Immature natural killer cell (primary cell): ENCODE results near the gene DDX28. TPM values are rescaled to one million over a fixed set of nuclear protein-coding genes. Genes with fewer than 3 reads are reported as not detected.
A peak's percentile ranks its signal among the peaks of the same experiment; 100 is the strongest.
"Not testable (repeated sequence)": the region's sequence is repeated elsewhere in the genome, so short reads cannot be mapped to it uniquely, and the experiment has no call there.

Experiments used
- DNase-seq, 3 donors: peaks; one replicate each; pipeline ENCODE4 v3.0.0; 2022; ENCODE audit warnings: mixed read lengths in 1 of 3
- H3K27ac Mint-ChIP-seq, 6 donors: one replicate each; pipeline ENCODE4 v1.8.0; 2020; ENCODE audit warnings: mixed read lengths in 6 of 6, mild to moderate bottlenecking in 5 of 6, inconsistent platforms in 4 of 6, moderate library complexity in 3 of 6
- H3K27me3 Mint-ChIP-seq, 3 donors: one replicate each; pipeline ENCODE4 v1.8.0; 2020 to 2021; ENCODE audit warnings: low read depth in 3 of 3, mild to moderate bottlenecking in 3 of 3, mixed read lengths in 3 of 3, moderate library complexity in 3 of 3, inconsistent platforms in 1 of 3
- H3K36me3 Mint-ChIP-seq, 3 donors: one replicate each; pipeline ENCODE4 v1.8.0; 2020; ENCODE audit warnings: mixed read lengths in 3 of 3, inconsistent platforms in 2 of 3, mild to moderate bottlenecking in 2 of 3
- H3K4me1 Mint-ChIP-seq, 2 donors: one replicate each; pipeline ENCODE4 v1.8.0; 2020; ENCODE audit warnings: inconsistent platforms in 2 of 2, mild to moderate bottlenecking in 2 of 2, mixed read lengths in 2 of 2, moderate library complexity in 1 of 2
- H3K4me3 Mint-ChIP-seq, 5 donors: one replicate each; pipeline ENCODE4 v1.8.0; 2020; ENCODE audit warnings: mild to moderate bottlenecking in 5 of 5, mixed read lengths in 5 of 5, inconsistent platforms in 3 of 5, moderate library complexity in 3 of 5
- H3K9me3 Mint-ChIP-seq, 6 donors: one replicate each; pipeline ENCODE4 v1.8.0; 2020; ENCODE audit warnings: mild to moderate bottlenecking in 6 of 6, mixed read lengths in 6 of 6, inconsistent platforms in 4 of 6, moderate library complexity in 3 of 6
- polyA plus RNA-seq, 3 donors: library from polyadenylated mRNA; unstranded; fragments of 300-500 nt; fragmentation: Illumina TruSeq; gene quantifications; one replicate each; pipeline ENCODE4 v1.2.3, GENCODE V29; 2021

Gene DDX28
- polyA plus RNA-seq, 3 donors from 2014 or later: 45.3 to 59.4 (median 55.0) TPM

DNA sequence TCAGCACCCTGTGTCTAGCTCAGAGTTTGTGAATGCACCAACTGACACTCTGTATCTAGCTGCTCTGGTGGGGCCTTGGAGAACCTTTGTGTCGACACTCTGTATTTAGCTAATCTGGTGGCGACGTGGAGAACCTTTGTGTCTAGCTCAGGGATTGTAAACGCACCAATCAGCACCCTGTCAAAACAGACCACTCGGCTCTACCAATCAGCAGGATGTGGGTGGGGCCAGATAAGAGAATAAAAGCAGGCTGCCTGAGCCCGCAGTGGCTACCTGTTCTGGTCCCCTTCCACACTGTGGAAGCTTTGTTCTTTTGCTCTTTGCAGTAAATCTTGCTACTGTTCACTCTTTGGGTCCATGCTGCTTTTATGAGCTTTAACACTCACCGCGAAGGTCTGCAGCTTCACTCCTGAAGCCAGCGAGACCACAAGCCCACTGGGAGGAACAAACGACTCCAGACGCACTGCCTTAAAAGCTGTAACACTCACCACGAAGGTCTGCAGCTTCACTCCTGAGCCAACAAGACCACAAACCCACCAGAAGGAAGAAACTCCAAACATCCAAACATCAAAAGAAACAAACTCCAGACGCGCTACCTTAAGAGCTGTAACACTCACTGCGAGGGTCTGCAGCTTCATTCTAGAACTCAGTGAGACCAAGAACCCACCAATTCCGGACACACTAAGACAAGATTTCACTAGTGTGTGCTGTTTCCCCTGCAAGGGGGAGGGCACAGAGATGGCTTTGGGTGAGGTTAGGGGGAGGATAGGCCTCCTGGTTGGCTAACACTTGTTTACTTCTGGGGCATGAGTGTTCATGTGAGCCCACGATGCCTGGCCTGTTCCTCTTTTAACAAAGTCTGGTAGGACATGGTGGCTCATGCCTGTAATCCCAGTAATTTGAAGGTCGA is 24.0 kb downstream of the DDX28 start, which contains the start of gene DPEP2:
Gene DPEP2 (minus strand): TSS at position 706 of the 910 bp plus-strand sequence. CDS start 6,272 bp downstream, outside the sequence.
- Mint-ChIP-seq H3K4me1 (peaks cover 55 to 62% of the 10 kb centered on the region in 2 donors), H3K4me3 (peak within 1 kb of the TSS; percentile 84 to 93 (median 87))
- H3K27me3 Mint-ChIP-seq: not testable (repeated sequence)

DNA sequence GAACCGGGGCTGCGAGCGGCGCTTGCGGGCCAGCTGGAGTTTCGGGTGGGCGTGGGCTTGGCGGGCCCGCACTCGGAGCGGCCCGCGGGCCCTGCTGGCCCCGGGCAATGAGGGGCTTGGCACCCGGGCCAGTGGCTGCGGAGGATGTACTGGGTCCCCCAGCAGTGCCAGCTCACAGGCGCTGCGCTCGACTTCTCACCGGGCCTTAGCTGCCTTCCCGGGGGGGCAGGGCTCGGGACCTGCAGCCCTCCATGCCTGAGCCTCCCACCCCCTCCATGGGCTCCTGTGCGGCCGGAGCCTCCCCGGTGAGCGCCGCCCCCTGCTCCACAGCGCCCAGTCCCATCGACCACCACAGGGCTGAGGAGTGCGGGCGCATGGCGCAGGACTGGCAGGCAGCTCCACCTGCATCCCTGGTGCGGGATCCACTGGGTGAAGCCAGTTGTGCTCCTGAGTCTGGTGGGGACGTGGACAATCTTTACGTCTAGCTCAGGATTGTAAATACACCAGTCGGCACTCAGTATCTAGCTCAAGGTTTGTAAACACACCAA is 24.7 kb downstream of the DDX28 start:
- not testable (repeated sequence) for H3K27me3 Mint-ChIP-seq, H3K9me3 Mint-ChIP-seq, DNase-seq, H3K36me3 Mint-ChIP-seq
- peaks cover 62 to 70% of the 10 kb centered on the region in 2 donors for H3K4me1 Mint-ChIP-seq
- H3K27ac Mint-ChIP-seq: peak overlapping the region; percentile 87 to 98 (median 92)
- peak overlapping the region; percentile 84 to 93 (median 87) for H3K4me3 Mint-ChIP-seq

More for the DNA sequence above, 24.0 kb downstream of the DDX28 start, which contains the start of gene DPEP2:
- not testable (repeated sequence) for H3K9me3 Mint-ChIP-seq, H3K36me3 Mint-ChIP-seq
- DNase-seq: peak; percentile 60 to 68 (median 64)
- peak within 1 kb of the TSS; percentile 87 to 98 (median 92) for H3K27ac Mint-ChIP-seq

DNA sequence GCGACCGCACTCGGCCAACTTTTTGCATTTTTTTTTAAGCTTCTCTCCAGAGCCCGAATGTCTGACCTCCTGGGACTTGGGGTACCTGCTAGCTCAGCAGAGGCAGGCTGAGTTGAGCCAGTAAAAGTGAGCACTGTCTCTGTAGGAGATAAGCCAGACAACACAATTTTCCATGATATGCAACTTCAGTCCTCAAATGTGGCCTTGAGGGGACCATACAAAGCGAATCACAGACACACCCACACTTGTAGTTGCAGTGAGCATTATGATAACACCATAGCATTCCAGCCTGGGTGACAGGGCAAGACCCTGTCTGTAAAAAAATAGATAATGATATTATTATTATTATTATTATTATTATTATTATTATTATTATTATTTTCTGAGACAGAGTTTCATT is 26.4 kb downstream of the DDX28 start:
- no peak for DNase-seq
- no peaks in the 10 kb centered on the region for H3K9me3 Mint-ChIP-seq
- peaks cover 65 to 67% of the 10 kb centered on the region in 2 donors for H3K4me1 Mint-ChIP-seq
- peaks cover 2 to 6% (median 5%) of the 10 kb centered on the region in 3 donors for H3K27me3 Mint-ChIP-seq
- H3K27ac Mint-ChIP-seq: peak overlapping the region in 5 of 6 donors; percentile 34 to 84 (median 65)
- peaks cover 0 to 6% (median 6%) of the 10 kb centered on the region in 3 donors for H3K36me3 Mint-ChIP-seq
- peak overlapping the region in 1 of 5 donors; percentile 45 for H3K4me3 Mint-ChIP-seq

DNA sequence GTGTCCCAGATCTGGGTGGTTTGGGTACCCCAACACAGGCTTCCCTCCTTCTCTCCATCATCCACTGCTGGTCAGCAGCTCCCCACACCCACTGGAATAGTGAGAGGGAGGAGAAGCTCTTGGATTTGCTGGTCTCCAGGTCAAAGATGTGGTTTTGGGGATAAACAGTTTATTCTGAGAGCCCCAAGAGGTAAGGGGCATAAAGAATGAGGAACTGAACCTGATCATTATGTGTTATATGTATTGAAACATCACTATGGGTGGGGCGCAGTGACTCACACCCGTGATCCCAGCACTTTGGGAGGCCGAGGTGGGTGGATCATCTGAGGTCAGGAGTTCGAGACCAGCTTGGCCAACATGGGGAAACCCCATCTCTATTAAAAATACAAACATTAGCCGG is 27.6 kb downstream of the DDX28 start:
- DNase-seq: no peak
- Mint-ChIP-seq H3K27me3 (peaks cover 2 to 6% (median 5%) of the 10 kb centered on the region in 3 donors), H3K4me1 (peaks cover 60 to 63% of the 10 kb centered on the region in 2 donors), H3K4me3 (peak overlapping the region in 4 of 5 donors; percentile 17 to 74 (median 68)), H3K27ac (peak overlapping the region; percentile 69 to 90 (median 84)), H3K36me3 (peaks cover 0 to 6% (median 6%) of the 10 kb centered on the region in 3 donors), H3K9me3 (no peaks in the 10 kb centered on the region)

DNA sequence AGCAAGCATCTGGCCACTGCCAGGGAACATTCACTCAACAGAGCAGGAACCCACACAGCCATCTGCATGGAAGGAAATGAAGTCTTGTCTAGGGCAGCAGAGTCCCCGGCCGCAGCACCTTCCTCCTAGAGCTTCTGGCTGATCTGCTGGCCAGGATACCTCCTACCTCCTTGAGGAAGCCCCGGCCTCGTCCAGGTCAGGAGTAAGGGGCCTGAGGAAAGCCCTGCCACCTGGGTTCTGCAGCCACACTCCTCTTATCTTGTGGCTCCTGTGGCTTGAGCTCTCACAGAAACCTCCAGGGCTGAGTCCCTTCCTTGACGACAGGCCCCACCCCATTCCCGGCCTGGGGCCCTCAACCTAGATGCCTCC is 29.0 kb downstream of the DDX28 start:
- H3K4me1 Mint-ChIP-seq: peaks cover 56 to 63% of the 10 kb centered on the region in 2 donors
- H3K27ac Mint-ChIP-seq: peak overlapping the region; percentile 88 to 99 (median 98)

DNA sequence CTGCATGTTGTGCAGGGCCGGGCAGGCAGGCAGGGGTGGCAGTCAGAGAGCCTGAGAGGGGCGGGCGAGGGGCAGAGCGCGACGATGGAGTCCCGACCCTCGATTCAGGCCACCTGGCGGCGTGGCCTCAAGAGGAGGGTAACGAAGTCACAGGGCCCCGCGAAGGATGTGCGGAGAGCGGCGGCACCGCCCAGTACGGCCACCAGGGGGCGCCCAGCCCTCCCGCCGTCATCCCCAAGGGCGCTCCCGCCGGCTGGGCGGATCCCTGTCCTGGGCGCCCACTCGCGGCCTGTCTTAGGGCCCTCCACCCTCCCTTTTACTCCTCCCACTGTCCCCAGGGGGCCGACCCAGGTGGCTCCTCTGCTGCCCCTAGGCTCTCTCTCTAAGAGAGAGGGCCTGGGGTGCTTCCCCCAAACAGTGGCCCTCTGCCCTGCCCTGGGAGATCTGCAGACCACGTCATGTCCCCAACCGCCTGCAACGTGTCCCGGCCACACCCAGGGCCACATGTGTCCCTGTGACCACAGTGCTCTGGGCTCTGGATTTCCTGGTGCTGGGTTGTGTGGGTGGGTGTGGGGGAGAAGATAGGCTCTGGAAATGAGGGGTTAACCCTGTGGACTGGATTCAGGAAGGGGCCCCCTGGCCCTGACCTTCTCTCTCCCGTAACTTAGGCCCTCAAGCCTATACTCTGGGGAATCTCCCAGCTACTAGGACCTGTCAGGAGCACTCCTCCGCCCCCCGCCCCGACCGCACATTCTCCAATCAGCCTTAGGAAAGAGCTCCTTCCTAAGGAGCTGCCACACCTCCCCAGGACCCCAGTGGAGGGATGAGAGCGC is 29.6 kb downstream of the DDX28 start:
- Mint-ChIP-seq H3K27me3 (peaks cover 0 to 2% (median 2%) of the 10 kb centered on the region in 3 donors), H3K4me3 (peak overlapping the region; percentile 85 to 91 (median 88)), H3K4me1 (peaks cover 51 to 63% of the 10 kb centered on the region in 2 donors), H3K36me3 (peaks cover 0 to 4% (median 0%) of the 10 kb centered on the region in 3 donors), H3K27ac (peak overlapping the region; percentile 88 to 99 (median 98)), H3K9me3 (no peaks in the 10 kb centered on the region)
- DNase-seq: peak; percentile 84 to 88 (median 86)

More for the DNA sequence above, 29.0 kb downstream of the DDX28 start:
- DNase-seq: peak; percentile 22 to 35 (median 23)
- not testable (repeated sequence) for H3K36me3 Mint-ChIP-seq, H3K9me3 Mint-ChIP-seq, H3K27me3 Mint-ChIP-seq
- peak overlapping the region; percentile 85 to 91 (median 88) for H3K4me3 Mint-ChIP-seq

DNA sequence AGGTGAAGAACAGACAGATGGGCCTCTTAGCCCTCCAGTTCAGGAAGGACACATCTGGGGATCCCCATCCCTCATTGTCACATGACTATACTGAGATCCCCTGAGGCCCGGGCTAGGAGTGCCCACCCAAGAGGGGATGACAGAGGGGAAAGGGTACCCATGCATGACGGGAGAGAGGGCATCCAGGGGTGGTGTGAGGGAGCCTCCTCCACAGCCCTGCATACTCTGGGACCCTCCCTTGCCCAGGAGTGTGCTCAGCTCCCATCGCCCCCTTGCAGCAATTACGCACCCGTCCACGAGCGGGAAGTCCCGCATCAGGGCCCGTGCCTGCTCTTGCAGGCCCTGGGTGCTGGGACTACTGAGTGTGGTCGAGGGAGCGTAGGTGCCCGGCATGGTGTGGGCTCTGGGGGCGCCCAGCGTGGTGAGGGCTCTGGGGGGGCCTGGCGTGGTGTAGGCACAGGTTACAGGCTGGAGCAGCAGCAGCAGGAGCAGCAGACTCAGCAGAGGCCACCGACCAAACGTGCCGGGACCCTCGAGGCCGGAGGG is 30.3 kb downstream of the DDX28 start:
- Mint-ChIP-seq H3K9me3 (no peaks in the 10 kb centered on the region), H3K4me3 (peak overlapping the region in 3 of 5 donors; percentile 21 to 90 (median 87)), H3K27ac (peak overlapping the region; percentile 29 to 99 (median 66)), H3K36me3 (peaks cover 0 to 4% (median 0%) of the 10 kb centered on the region in 3 donors), H3K4me1 (peaks cover 49 to 66% of the 10 kb centered on the region in 2 donors), H3K27me3 (peaks cover 0 to 2% (median 2%) of the 10 kb centered on the region in 3 donors)
- no peak for DNase-seq

DNA sequence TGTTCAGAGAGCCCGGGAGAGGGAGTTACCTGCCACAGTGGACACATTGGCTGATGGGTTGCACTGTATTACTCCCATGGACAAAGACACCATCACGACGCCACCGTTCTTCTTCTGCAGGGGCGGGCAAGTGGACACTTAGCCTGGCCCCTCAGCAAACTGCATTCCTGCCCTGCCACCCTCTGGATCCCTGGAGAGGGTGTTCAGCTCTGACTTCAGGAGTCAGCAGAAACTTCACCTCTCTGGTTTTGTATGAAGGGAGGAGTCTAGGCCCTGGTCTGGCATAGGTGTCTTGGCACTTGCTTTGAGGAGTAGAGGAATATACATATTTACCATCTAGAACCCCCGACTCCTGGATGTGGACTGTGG is 33.0 kb downstream of the DDX28 start:
- Mint-ChIP-seq H3K9me3 (no peaks in the 10 kb centered on the region), H3K4me3 (peak overlapping the region in 1 of 5 donors; percentile 7), H3K36me3 (peaks cover 0 to 4% (median 0%) of the 10 kb centered on the region in 3 donors), H3K4me1 (peaks cover 32 to 54% of the 10 kb centered on the region in 2 donors), H3K27ac (peak overlapping the region; percentile 6 to 84 (median 54)), H3K27me3 (peaks cover 0 to 2% (median 0%) of the 10 kb centered on the region in 3 donors)
- DNase-seq: no peak

DNA sequence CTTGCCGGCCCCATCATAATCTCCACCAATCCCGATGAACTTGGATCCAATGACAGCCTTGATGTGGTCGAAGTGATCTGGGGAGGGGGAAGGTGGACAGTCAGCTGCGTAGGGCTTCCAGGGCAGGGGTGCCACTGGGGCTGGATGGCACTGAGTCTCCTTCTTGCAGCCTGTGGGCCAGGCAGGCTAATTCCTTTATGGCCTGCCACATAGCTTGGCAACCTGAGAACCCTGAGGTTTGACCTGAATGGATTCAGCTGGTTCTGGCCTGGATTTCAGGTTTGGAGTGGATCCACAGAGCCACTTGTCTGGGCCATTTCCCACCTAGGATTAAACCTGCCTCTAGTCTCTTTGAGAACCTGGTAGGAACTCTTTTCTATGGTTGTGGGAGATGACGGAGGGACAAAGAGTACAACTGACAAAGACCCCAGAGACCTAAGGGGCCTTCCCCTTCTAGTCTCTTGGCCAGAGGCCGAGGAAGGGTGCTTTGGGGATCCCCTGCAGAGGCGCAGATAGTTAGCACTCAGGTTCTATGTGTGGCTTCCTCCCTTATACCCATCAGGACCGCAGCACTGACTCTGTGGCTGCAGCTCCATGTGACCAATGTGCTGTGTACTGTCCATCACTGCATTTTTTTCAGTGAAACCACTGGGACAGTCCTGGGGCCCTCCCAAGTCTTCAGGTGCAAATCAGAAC is 33.6 kb downstream of the DDX28 start:
- Mint-ChIP-seq H3K9me3 (no peaks in the 10 kb centered on the region), H3K4me3 (no peak overlapping the region), H3K4me1 (peaks cover 33 to 54% of the 10 kb centered on the region in 2 donors), H3K27ac (peak overlapping the region in 5 of 6 donors; percentile 37 to 84 (median 59)), H3K36me3 (peaks cover 0 to 4% (median 0%) of the 10 kb centered on the region in 3 donors), H3K27me3 (peaks cover 0 to 3% (median 0%) of the 10 kb centered on the region in 3 donors)
- peak in 2 of 3 donors; percentile 21 to 36 for DNase-seq

DNA sequence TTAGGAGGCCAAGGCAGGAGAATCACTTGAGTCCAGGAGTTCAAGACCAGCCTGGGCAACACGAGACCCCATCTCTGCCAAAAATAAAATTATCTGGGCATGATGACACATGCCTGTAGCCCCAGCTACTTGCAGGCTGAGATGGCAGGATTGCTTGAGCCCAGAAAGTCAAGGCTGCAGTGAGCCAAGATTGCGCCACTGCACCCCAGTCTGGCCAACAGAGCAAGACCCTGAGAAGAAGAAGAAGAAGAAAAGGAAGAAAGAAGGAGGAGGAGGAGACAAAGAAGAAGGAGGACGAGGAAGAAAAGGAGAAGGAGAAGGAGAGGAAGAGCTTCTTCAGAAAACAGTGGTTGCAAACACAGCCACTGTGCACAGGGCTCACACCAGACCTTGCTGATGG is 34.4 kb downstream of the DDX28 start:
- DNase-seq: no peak
- Mint-ChIP-seq H3K4me1 (peaks cover 34 to 53% of the 10 kb centered on the region in 2 donors), H3K27me3 (peaks cover 0 to 6% (median 0%) of the 10 kb centered on the region in 3 donors), H3K27ac (peak overlapping the region in 3 of 6 donors; percentile 48 to 91 (median 53)), H3K4me3 (no peak overlapping the region), H3K36me3 (peaks cover 0 to 4% (median 0%) of the 10 kb centered on the region in 3 donors), H3K9me3 (no peaks in the 10 kb centered on the region)

DNA sequence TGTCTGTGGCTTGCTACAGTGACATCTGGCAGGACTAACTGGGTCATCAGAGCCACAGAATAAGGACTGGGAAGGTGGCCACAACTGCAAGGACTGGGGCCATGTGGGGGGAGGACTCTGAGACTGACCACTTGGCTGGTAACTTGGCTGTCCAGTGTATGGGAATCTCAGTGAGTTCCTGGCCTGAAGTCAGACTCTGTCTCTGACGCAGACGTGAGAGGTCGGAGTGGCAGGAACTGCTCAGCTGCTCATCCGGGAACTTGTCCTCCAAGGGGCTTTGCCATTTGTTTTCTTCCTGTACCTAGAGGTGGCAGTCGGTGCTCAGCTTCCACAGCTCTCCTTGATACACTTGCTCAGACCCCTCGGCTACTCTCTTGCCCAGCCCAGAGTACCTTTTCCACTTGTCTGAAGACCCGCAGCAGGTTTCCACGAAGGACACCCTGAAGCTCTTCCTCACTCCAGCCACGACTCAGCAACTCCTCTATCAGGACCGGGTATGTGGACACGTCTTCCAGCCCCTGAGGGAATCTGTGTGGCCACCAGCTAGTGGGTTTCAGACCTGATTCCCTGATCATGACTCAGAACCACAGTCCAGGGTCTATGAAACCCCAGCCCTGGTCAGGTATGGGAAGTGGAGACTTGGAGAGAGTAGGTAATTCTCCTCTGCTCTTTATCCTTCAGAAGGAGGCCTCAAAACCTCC is 35.4 kb downstream of the DDX28 start:
- Mint-ChIP-seq H3K9me3 (no peaks in the 10 kb centered on the region), H3K4me1 (peaks cover 34 to 56% of the 10 kb centered on the region in 2 donors), H3K36me3 (peaks cover 0 to 4% (median 0%) of the 10 kb centered on the region in 3 donors), H3K4me3 (no peak overlapping the region), H3K27me3 (peaks cover 0 to 7% (median 2%) of the 10 kb centered on the region in 3 donors), H3K27ac (peak overlapping the region in 4 of 6 donors; percentile 16 to 75 (median 50))
- no peak for DNase-seq

DNA sequence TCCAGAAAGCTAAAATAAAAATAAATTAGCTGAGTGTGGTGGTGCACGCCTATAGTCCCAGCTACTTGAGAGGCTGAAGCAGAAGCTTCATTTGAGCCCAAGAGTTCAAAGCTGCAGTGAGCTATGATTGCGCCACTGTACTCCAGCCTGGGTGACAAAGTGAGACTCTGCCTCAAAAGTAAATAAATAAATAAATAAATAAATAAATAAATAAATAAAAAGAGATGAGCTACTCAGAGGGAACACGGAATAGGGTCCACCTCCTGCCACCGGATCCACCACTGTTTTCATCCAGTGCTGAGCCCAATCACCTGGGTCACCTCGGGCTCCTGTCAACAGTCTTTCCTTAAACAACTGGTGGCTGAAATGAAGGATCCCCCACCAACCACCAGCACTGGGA is 36.1 kb downstream of the DDX28 start:
- DNase-seq: no peak
- Mint-ChIP-seq H3K4me1 (peaks cover 33 to 52% of the 10 kb centered on the region in 2 donors), H3K36me3 (peaks cover 0 to 4% (median 0%) of the 10 kb centered on the region in 3 donors), H3K9me3 (no peaks in the 10 kb centered on the region), H3K27me3 (peaks cover 0 to 7% (median 2%) of the 10 kb centered on the region in 3 donors), H3K27ac (no peak overlapping the region), H3K4me3 (no peak overlapping the region)
